ENCODE data around the gene ASB10. TPM values are rescaled to one million over a fixed set of nuclear protein-coding genes. Genes with fewer than 3 reads are reported as not detected.
A peak's percentile ranks its signal among the peaks of the same experiment; 100 is the strongest.

The ASB10 gene
- not detected in 2 replicates for total RNA-seq (2014; rRNA removed; shearing (Covaris generic); ENCODE audit: low replicate concordance)

GRCh38 chr7:151186640-151187408, at the start of gene ASB10:
Gene ASB10 (minus strand): TSS chr7:151187250. CDS start chr7:151187130, 120 bp downstream.
- Histone ChIP-seq H3K36me3 (no peaks in the 10 kb centered on the region), H3K27me3 (no peaks in the 10 kb centered on the region), H3K4me3 (no peak within 1 kb of the TSS), H3K9me3 (no peaks in the 10 kb centered on the region)
- DNase-seq = no peak

- H3K36me3 ChIP-seq = peaks cover 7% of the 10 kb centered on the region
- no peak for DNase-seq
- no peaks in the 10 kb centered on the region for H3K9me3 ChIP-seq
- H3K27me3 ChIP-seq = no peaks in the 10 kb centered on the region
- no peak overlapping the region for H3K4me3 ChIP-seq
These were observed 49.4 kb upstream of the ASB10 start for GRCh38 chr7:151236406-151236805.

- Histone ChIP-seq H3K9me3 (no peaks in the 10 kb centered on the region), H3K27me3 (no peaks in the 10 kb centered on the region), H3K36me3 (peaks cover 7% of the 10 kb centered on the region), H3K4me3 (no peak overlapping the region)
- no peak for DNase-seq
These were observed 48.2 kb upstream of the ASB10 start for GRCh38 chr7:151235091-151235787.

- peaks cover 7% of the 10 kb centered on the region for H3K36me3 ChIP-seq
- no peaks in the 10 kb centered on the region for H3K27me3 ChIP-seq
- H3K4me3 ChIP-seq = peak overlapping the region; percentile 85
- H3K9me3 ChIP-seq = no peaks in the 10 kb centered on the region
- DNase-seq = no peak
These were observed 46.8 kb upstream of the ASB10 start for GRCh38 chr7:151233804-151234203.

- H3K27me3 ChIP-seq = no peaks in the 10 kb centered on the region
- peak; percentile 75 for DNase-seq
- H3K9me3 ChIP-seq = no peaks in the 10 kb centered on the region
- H3K4me3 ChIP-seq = peak overlapping the region; percentile 85
- peaks cover 7% of the 10 kb centered on the region for H3K36me3 ChIP-seq
These were observed 46.1 kb upstream of the ASB10 start for GRCh38 chr7:151232917-151233701.

- no peaks in the 10 kb centered on the region for H3K27me3 ChIP-seq
- H3K9me3 ChIP-seq = no peaks in the 10 kb centered on the region
- peaks cover 7% of the 10 kb centered on the region for H3K36me3 ChIP-seq
- peak; percentile 88 for DNase-seq
- peak within 1 kb of the TSS; percentile 85 for H3K4me3 ChIP-seq
These were observed 45.3 kb upstream of the ASB10 start, which contains the start of gene CHPF2 for GRCh38 chr7:151232091-151232916. Gene CHPF2 (plus strand): TSS chr7:151232483. CDS start chr7:151234012, 1,529 bp downstream.

GRCh38 chr7:151231080-151231479, 44.0 kb upstream of the ASB10 start:
- Histone ChIP-seq H3K36me3 (peaks cover under 1% of the 10 kb centered on the region), H3K27me3 (no peaks in the 10 kb centered on the region), H3K9me3 (no peaks in the 10 kb centered on the region), H3K4me3 (no peak overlapping the region)
- no peak for DNase-seq

- DNase-seq = no peak
- no peak overlapping the region for H3K4me3 ChIP-seq
- no peaks in the 10 kb centered on the region for H3K27me3 ChIP-seq
- H3K36me3 ChIP-seq = peaks cover 10% of the 10 kb centered on the region
- no peaks in the 10 kb centered on the region for H3K9me3 ChIP-seq
These were observed 42.2 kb upstream of the ASB10 start for GRCh38 chr7:151229249-151229648.

- Histone ChIP-seq H3K4me3 (peak overlapping the region; percentile 74), H3K36me3 (peaks cover 11% of the 10 kb centered on the region), H3K27me3 (no peaks in the 10 kb centered on the region), H3K9me3 (no peaks in the 10 kb centered on the region)
- no peak for DNase-seq
These were observed 41.2 kb upstream of the ASB10 start for GRCh38 chr7:151228024-151228866.

- H3K9me3 ChIP-seq = no peaks in the 10 kb centered on the region
- H3K27me3 ChIP-seq = no peaks in the 10 kb centered on the region
- H3K36me3 ChIP-seq = peaks cover 16% of the 10 kb centered on the region
- peak within 1 kb of the TSS; percentile 74 for H3K4me3 ChIP-seq
- peak; percentile 97 for DNase-seq
These were observed 40.1 kb upstream of the ASB10 start, which contains the start of gene ABCF2 for GRCh38 chr7:151226875-151227782. Gene ABCF2 (minus strand): TSS chr7:151227205. CDS start chr7:151226458, 747 bp downstream.

GRCh38 chr7:151226560-151226874, 39.5 kb upstream of the ASB10 start:
- peaks cover 16% of the 10 kb centered on the region for H3K36me3 ChIP-seq
- H3K9me3 ChIP-seq = no peaks in the 10 kb centered on the region
- DNase-seq = no peak
- H3K27me3 ChIP-seq = no peaks in the 10 kb centered on the region
- H3K4me3 ChIP-seq = peak overlapping the region; percentile 74

GRCh38 chr7:151225948-151226510, 39.0 kb upstream of the ASB10 start:
- Histone ChIP-seq H3K36me3 (peaks cover 16% of the 10 kb centered on the region), H3K4me3 (peak overlapping the region; percentile 74), H3K27me3 (no peaks in the 10 kb centered on the region), H3K9me3 (no peaks in the 10 kb centered on the region)
- no peak for DNase-seq

- H3K36me3 ChIP-seq = peaks cover 16% of the 10 kb centered on the region
These were observed 36.7 kb upstream of the ASB10 start for GRCh38 chr7:151223728-151224127.

GRCh38 chr7:151218170-151218569, 31.1 kb upstream of the ASB10 start:
- Histone ChIP-seq H3K27me3 (no peaks in the 10 kb centered on the region), H3K36me3 (peaks cover 17% of the 10 kb centered on the region; the same call in 1 of the 2 replicates), H3K9me3 (no peaks in the 10 kb centered on the region), H3K4me3 (no peak overlapping the region)
- DNase-seq = no peak

More at GRCh38 chr7:151223728-151224127, 36.7 kb upstream of the ASB10 start:
- H3K9me3 ChIP-seq = no peaks in the 10 kb centered on the region
- H3K27me3 ChIP-seq = no peaks in the 10 kb centered on the region
- H3K4me3 ChIP-seq = no peak overlapping the region
- no peak for DNase-seq
